Sigmoid colon (tissue), 4 donors: ENCODE measurements around the gene UST.

ENCODE experiments used
- CTCF ChIP-seq, 4 experiments: fragments of 450-650 bp in 3 of 4; fragments of 200-600 bp in 1 of 4; IDR thresholded peaks; one replicate each; pipeline ENCODE4 v1.5.1; 2016 to 2019; ENCODE audit warnings: antibody characterized with exemption in 4 of 4, mild to moderate bottlenecking in 3 of 4, moderate library complexity in 2 of 4
- EP300 ChIP-seq, 4 donors: sonication (generic); formaldehyde crosslinking; IDR thresholded peaks; one replicate each; pipeline ENCODE4 v1.6.1; 2017; ENCODE audit warnings: antibody characterized with exemption in 4 of 4
- POLR2A ChIP-seq, 2 donors: fragments of 450-650 bp; IDR thresholded peaks; one replicate each; pipeline ENCODE4 v1.6.1; 2016; ENCODE audit warnings: antibody characterized with exemption in 2 of 2, mild to moderate bottlenecking in 2 of 2, moderate library complexity in 2 of 2

DNA sequence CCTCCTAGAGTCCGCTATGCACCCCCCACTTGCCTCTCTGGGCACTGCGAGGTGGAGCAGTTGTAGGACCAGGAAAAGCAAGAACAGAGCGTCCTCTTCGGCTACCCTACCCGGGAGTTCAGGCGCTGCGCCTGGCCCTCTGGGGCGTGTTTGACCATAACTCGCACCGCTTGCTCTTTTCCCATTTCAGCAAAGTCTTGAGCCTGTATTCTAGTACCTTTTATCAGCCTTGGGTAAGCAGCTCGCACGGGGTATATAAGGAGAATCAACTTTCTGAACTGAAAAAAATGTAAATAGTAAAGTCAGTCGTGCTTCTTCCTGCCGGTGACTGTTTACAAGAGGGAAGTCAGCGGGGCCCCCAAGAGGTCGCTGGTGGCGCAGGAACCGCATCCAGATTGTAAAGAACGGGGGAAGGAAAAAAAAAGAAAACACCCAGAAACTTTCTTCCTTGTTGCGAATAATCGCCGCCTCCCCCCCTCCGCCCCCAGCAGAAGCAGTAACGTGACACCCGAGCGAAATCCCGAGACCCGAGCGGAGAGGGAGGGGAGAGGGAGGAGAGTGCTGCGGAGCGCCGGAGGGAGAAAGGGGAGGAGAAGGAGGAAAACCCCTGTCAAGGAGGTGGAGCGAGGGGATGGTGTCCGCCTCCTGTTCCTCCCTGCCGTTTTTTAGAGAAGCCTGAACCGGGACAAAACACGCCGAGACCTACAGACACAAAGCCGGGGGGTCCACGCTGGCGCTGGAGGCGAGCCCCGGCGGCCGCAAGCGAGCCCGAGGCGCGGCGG, at the start of gene UST:
- TF ChIP-seq CTCF (IDR thresholded peaks at IDR 0.05) (peak in 2 of 4 experiments; percentile 28 to 30), POLR2A (IDR thresholded peaks at IDR 0.05) (peak in 1 of 2 donors; percentile 34), EP300 (IDR thresholded peaks at IDR 0.05) (peak in 3 of 4 donors; percentile 8 to 44 (median 16))
